ENCODE results near the gene AP5S1. TPM values are rescaled to one million over a fixed set of nuclear protein-coding genes. Genes with fewer than 3 reads are reported as not detected.

The AP5S1 gene
- total RNA-seq, 1 experiment from 2014 or later = 3.9 TPM

DNA sequence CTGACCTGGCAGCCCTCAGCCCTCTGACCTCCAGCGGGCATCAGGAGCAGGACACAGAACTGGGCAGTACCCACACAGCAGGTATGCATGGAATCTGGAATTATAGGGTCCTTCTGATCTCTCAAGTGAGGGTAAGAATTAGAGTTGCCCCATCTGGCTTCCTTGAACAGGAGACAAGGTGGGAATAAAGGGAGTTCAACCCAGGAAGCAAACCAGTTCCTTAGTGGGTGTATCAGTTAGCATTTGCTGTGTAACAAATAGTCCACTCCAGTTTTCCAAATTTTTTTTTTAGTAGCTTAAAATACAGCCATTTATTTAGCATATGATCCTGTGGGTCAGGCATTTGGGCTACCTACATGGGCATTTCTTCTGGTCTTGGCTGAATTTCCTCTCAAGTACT is 42.0 kb downstream of the AP5S1 start:
- no peak overlapping the region for H3K14ac ChIP-seq (ENCODE audit: insufficient read depth, low read length)
- no peaks in the 10 kb centered on the region for H3K9me3 ChIP-seq (ENCODE audit: control insufficient read depth, low read depth, low read length)
- H3K23ac ChIP-seq (ENCODE audit: insufficient read length, low read depth, low read length) = no peak overlapping the region
- H3K4me2 ChIP-seq (ENCODE audit: insufficient read depth, insufficient read length, low read length) = no peak overlapping the region
- no CpG with 5 or more reads among the region's 1 CpG for WGBS (ENCODE audit: extremely low coverage, insufficient read length, low lambda C conversion rate)
- no peak overlapping the region for H4K8ac ChIP-seq (replicated peaks; ENCODE audit: insufficient read length, low read depth, low read length)
- H3K36me3 Mint-ChIP-seq (ENCODE audit: insufficient read depth in 1 of 3, low read depth in 3 of 3) = peaks cover 39 to 76% (median 62%) of the 10 kb centered on the region in 3 experiments
- no peaks in the 10 kb centered on the region for H4K20me1 ChIP-seq (ENCODE audit: control insufficient read depth, insufficient read depth, insufficient read length)
- no peaks in the 10 kb centered on the region for H3K4me1 Mint-ChIP-seq
- no peak overlapping the region for H2BK5ac ChIP-seq (ENCODE audit: insufficient read length, low read length)
- TF ChIP-seq, protein P1, sequence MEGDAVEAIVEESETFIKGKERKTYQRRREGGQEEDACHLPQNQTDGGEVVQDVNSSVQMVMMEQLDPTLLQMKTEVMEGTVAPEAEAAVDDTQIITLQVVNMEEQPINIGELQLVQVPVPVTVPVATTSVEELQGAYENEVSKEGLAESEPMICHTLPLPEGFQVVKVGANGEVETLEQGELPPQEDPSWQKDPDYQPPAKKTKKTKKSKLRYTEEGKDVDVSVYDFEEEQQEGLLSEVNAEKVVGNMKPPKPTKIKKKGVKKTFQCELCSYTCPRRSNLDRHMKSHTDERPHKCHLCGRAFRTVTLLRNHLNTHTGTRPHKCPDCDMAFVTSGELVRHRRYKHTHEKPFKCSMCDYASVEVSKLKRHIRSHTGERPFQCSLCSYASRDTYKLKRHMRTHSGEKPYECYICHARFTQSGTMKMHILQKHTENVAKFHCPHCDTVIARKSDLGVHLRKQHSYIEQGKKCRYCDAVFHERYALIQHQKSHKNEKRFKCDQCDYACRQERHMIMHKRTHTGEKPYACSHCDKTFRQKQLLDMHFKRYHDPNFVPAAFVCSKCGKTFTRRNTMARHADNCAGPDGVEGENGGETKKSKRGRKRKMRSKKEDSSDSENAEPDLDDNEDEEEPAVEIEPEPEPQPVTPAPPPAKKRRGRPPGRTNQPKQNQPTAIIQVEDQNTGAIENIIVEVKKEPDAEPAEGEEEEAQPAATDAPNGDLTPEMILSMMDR (conservative IDR thresholded peaks at IDR 0.05) = no peak
- no peak overlapping the region for H3K9ac ChIP-seq (ENCODE audit: extremely low read depth, insufficient read length, low read length)
- no peak overlapping the region for H3K18ac ChIP-seq (ENCODE audit: insufficient read length, low read depth, low read length)
- no peak for DNase-seq
- no peaks in the 10 kb centered on the region for H3K27me3 ChIP-seq (ENCODE audit: insufficient read depth, low read length)
- H3K79me1 ChIP-seq (ENCODE audit: insufficient read depth, low read depth, low read length, poor library complexity, severe bottlenecking) = no peaks in the 10 kb centered on the region
- H2BK120ac ChIP-seq (ENCODE audit: low read depth, low read length, poor library complexity, severe bottlenecking) = no peak overlapping the region
- peaks cover 2% of the 10 kb centered on the region for H3K27me3 Mint-ChIP-seq (ENCODE audit: low read depth)
- H4K91ac ChIP-seq (ENCODE audit: insufficient read length, low read depth, low read length) = no peak overlapping the region
- peaks cover 0 to 4% of the 10 kb centered on the region in 2 experiments; a peak in 2 of 5 replicates for H3K9me3 Mint-ChIP-seq
- no peak overlapping the region for H4K5ac ChIP-seq (ENCODE audit: insufficient read length, low read depth, low read length)
- no peaks in the 10 kb centered on the region for H3K79me2 ChIP-seq (ENCODE audit: insufficient read depth, low read length)
- H3K4me3 Mint-ChIP-seq = no peak overlapping the region
- H3K23me2 ChIP-seq (ENCODE audit: insufficient read length, low read depth, low read length, poor library complexity, severe bottlenecking) = no peaks in the 10 kb centered on the region
- H2BK20ac ChIP-seq (ENCODE audit: low read depth, low read length, poor library complexity, severe bottlenecking) = no peak overlapping the region
- no peak overlapping the region for H2BK15ac ChIP-seq (ENCODE audit: low read depth, low read length)
- H3K4me1 ChIP-seq (ENCODE audit: insufficient read depth, low read length) = no peaks in the 10 kb centered on the region
- H2AK5ac ChIP-seq (ENCODE audit: insufficient read length, low read length) = no peak overlapping the region
- no peak overlapping the region for H3K27ac Mint-ChIP-seq
- no peak overlapping the region for H3K27ac ChIP-seq (ENCODE audit: insufficient read length, low read depth, low read length)
- no peak overlapping the region for H3K4ac ChIP-seq (ENCODE audit: low read depth, low read length)
- H2AFZ ChIP-seq (ENCODE audit: low read length) = no peak overlapping the region
- no peak overlapping the region for H2BK12ac ChIP-seq (ENCODE audit: insufficient read length, low read depth, low read length)
- H3K56ac ChIP-seq (ENCODE audit: insufficient read length, low read depth, low read length) = no peak overlapping the region
- H3T11ph ChIP-seq (ENCODE audit: low read length) = no peak overlapping the region
